Gastroesophageal sphincter (tissue), 3 donors: Measurements from ENCODE around the gene CNNM2.

Source experiments
- EP300 ChIP-seq: sonication (generic); formaldehyde crosslinking; IDR thresholded peaks from one replicate; pipeline ENCODE4 v1.6.1; 2017; ENCODE audit warnings: antibody characterized with exemption, mild to moderate bottlenecking
- POLR2AphosphoS5 ChIP-seq: sonication (generic); formaldehyde crosslinking; IDR thresholded peaks from one replicate; pipeline ENCODE4 v1.6.1; 2017; ENCODE audit warnings: antibody characterized with exemption
- TF ChIP-seq, protein P1 (sequence below), 4 experiments: fragments of 200-600 bp in 2 of 4; fragments of 450-650 bp in 2 of 4; sonication (generic) in 1 of 4; IDR thresholded peaks; one replicate each; pipeline ENCODE4 v1.5.1; 2017 to 2019; ENCODE audit warnings: antibody characterized with exemption in 4 of 4, mild to moderate bottlenecking in 2 of 4, moderate library complexity in 2 of 4

DNA sequence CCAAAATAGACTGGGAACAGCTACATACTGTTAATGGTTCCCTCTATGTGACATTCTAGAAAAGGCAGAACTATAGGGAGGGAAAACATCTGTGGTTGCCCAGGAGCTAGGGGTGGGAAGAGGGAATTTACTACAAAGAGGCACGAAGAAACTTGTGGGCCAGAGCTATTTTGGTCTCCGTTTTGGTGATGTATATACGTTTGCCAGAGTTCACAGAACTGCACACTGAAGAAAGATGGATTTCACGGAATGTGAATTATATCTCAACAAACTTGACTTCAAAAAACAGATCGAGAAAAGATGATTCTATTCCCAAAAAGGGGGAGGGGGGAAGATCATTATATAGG, 49.2 kb upstream of the CNNM2 start:
- TF ChIP-seq, protein P1, sequence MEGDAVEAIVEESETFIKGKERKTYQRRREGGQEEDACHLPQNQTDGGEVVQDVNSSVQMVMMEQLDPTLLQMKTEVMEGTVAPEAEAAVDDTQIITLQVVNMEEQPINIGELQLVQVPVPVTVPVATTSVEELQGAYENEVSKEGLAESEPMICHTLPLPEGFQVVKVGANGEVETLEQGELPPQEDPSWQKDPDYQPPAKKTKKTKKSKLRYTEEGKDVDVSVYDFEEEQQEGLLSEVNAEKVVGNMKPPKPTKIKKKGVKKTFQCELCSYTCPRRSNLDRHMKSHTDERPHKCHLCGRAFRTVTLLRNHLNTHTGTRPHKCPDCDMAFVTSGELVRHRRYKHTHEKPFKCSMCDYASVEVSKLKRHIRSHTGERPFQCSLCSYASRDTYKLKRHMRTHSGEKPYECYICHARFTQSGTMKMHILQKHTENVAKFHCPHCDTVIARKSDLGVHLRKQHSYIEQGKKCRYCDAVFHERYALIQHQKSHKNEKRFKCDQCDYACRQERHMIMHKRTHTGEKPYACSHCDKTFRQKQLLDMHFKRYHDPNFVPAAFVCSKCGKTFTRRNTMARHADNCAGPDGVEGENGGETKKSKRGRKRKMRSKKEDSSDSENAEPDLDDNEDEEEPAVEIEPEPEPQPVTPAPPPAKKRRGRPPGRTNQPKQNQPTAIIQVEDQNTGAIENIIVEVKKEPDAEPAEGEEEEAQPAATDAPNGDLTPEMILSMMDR (IDR thresholded peaks at IDR 0.05), result no peak
- TF ChIP-seq EP300, result no peak
- TF ChIP-seq POLR2AphosphoS5, result no peak
